Measurements from ENCODE around the gene KRT86.

KRT86 gene

GRCh38 chr12:52321418-52321817 is 47.0 kb downstream of the KRT86 start:
- Histone ChIP-seq H3K27ac (no peak overlapping the region), H3K27me3 (peaks cover 79% of the 10 kb centered on the region), H3K36me3 (no peaks in the 10 kb centered on the region), H3K4me1 (ENCODE audit: control insufficient read depth in 1 of 2, insufficient read depth in 1 of 2, low read depth in 1 of 2, low read length in 1 of 2) (no peaks in the 10 kb centered on the region), H3K9me3 (no peaks in the 10 kb centered on the region), H3K4me3 (ENCODE audit: low read depth in 1 of 2, low read length in 1 of 2) (no peak overlapping the region)
- TF ChIP-seq, protein P1, sequence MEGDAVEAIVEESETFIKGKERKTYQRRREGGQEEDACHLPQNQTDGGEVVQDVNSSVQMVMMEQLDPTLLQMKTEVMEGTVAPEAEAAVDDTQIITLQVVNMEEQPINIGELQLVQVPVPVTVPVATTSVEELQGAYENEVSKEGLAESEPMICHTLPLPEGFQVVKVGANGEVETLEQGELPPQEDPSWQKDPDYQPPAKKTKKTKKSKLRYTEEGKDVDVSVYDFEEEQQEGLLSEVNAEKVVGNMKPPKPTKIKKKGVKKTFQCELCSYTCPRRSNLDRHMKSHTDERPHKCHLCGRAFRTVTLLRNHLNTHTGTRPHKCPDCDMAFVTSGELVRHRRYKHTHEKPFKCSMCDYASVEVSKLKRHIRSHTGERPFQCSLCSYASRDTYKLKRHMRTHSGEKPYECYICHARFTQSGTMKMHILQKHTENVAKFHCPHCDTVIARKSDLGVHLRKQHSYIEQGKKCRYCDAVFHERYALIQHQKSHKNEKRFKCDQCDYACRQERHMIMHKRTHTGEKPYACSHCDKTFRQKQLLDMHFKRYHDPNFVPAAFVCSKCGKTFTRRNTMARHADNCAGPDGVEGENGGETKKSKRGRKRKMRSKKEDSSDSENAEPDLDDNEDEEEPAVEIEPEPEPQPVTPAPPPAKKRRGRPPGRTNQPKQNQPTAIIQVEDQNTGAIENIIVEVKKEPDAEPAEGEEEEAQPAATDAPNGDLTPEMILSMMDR (IDR thresholded peaks at IDR 0.05), result no peak

DNA sequence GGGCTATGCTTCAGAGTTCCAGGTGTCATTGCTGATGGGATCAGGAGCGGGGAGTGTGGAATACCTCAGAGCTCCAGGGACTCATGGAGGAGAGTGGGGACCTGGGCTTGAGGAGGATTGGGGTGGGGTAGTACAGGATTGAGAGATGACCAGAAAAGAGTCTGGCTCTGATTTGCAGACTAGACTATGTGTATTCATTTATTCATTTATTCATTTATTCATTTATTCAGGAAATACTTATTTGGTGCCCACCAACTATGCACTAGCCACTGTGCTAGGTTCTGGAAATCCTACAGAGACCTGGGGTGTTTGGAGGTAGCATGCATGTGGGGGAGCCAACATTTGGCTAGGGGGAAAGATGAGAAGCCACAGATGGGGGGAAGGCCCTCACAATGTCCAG is 47.6 kb downstream of the KRT86 start:
- TF ChIP-seq, protein P1 (IDR thresholded peaks at IDR 0.05), result no peak

GRCh38 chr12:52323001-52323400 is 48.6 kb downstream of the KRT86 start:
- Histone ChIP-seq H3K27ac (no peak overlapping the region), H3K36me3 (no peaks in the 10 kb centered on the region), H3K27me3 (peaks cover 86% of the 10 kb centered on the region), H3K9me3 (no peaks in the 10 kb centered on the region), H3K4me3 (ENCODE audit: low read depth in 1 of 2, low read length in 1 of 2) (no peak overlapping the region), H3K4me1 (ENCODE audit: control insufficient read depth in 1 of 2, insufficient read depth in 1 of 2, low read depth in 1 of 2, low read length in 1 of 2) (no peaks in the 10 kb centered on the region)
- TF ChIP-seq, protein P1 (IDR thresholded peaks at IDR 0.05), result no peak

More for the DNA sequence above, 47.6 kb downstream of the KRT86 start:
- Histone ChIP-seq H3K27me3 (peaks cover 84% of the 10 kb centered on the region), H3K4me1 (ENCODE audit: control insufficient read depth in 1 of 2, insufficient read depth in 1 of 2, low read depth in 1 of 2, low read length in 1 of 2) (no peaks in the 10 kb centered on the region), H3K27ac (no peak overlapping the region), H3K4me3 (ENCODE audit: low read depth in 1 of 2, low read length in 1 of 2) (no peak overlapping the region), H3K9me3 (no peaks in the 10 kb centered on the region), H3K36me3 (no peaks in the 10 kb centered on the region)

DNA sequence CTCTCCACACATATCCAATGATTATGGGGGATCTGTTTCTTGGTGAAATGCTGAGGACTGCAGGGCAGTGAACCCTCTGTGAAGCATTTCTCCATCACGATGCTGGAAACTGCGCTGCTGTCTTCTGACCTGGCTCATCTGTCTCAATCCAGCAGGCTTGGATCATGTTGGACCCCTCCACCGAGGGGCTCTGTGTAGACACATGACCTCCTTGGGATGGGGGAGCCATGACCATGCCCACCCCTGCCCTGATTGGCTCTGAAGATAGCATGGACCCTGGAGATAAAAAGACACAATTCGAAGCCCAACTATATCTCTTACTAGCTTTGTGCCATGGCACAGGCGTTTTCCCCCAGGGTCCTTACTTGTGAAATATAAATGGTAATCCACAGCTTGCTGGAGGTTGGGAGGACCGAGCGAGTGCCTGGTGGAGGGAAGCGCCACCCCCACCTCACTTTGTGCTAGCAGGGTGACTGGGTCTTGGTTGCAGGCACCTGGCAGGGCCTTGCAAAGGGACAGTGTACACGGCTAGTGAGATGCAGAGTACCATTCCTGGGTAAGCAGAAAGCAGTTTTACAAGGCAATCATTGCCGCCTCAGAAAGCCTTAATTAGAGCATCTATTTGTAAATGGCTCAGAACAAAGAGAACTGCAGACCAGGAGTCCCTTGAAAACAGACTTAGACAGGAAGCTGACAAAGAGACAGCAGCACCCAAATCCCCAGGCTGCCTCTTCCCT is 49.1 kb downstream of the KRT86 start:
- peaks cover 83% of the 10 kb centered on the region for H3K27me3 ChIP-seq
- no peaks in the 10 kb centered on the region for H3K36me3 ChIP-seq
- H3K4me1 ChIP-seq (ENCODE audit: control insufficient read depth in 1 of 2, insufficient read depth in 1 of 2, low read depth in 1 of 2, low read length in 1 of 2), result no peaks in the 10 kb centered on the region
- no peak overlapping the region for H3K4me3 ChIP-seq (ENCODE audit: low read depth in 1 of 2, low read length in 1 of 2)
- no peak overlapping the region for H3K27ac ChIP-seq
- TF ChIP-seq, protein P1 (IDR thresholded peaks at IDR 0.05), result no peak
- H3K9me3 ChIP-seq, result no peaks in the 10 kb centered on the region

DNA sequence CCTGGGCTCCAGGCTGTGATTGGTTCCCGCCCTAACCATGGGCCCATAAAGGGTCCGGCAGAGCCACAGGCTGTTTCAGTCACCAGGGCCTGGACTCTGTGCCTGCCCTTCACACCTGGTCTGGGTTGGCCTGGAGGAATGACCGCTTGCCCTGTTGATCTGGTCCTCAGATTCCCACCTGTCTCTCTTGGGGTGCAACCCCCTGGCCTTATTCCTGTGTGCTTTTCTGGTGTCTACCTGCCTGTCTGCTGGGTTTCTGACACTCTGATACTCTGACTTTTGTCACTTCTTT is 49.7 kb downstream of the KRT86 start:
- no peak overlapping the region for H3K4me3 ChIP-seq (ENCODE audit: low read depth in 1 of 2, low read length in 1 of 2)
- TF ChIP-seq, protein P1 (IDR thresholded peaks at IDR 0.05), result no peak
- peaks cover 78% of the 10 kb centered on the region for H3K27me3 ChIP-seq
- H3K4me1 ChIP-seq (ENCODE audit: control insufficient read depth in 1 of 2, insufficient read depth in 1 of 2, low read depth in 1 of 2, low read length in 1 of 2), result no peaks in the 10 kb centered on the region
- no peak overlapping the region for H3K27ac ChIP-seq
- no peaks in the 10 kb centered on the region for H3K36me3 ChIP-seq
- H3K9me3 ChIP-seq, result no peaks in the 10 kb centered on the region
